ENCODE data around the gene TXLNA. TPM values are rescaled to one million over a fixed set of nuclear protein-coding genes. Genes with fewer than 3 reads are reported as not detected.

TXLNA gene
- 85.6 and 106 TPM in 2 replicates for total RNA-seq

GRCh38 chr1:32179443-32180185 is at the start of gene TXLNA:
Gene TXLNA, plus strand, starts transcription at chr1:32179675. Its CDS starts 671 bp downstream, at chr1:32180346.

GRCh38 chr1:32200226-32201010 is 20.9 kb downstream of the TXLNA start, which contains the start of gene CCDC28B:
Gene CCDC28B, plus strand, starts transcription at chr1:32200595. Its CDS starts 1,341 bp downstream, at chr1:32201936.

GRCh38 chr1:32205401-32206370 is 26.2 kb downstream of the TXLNA start, which contains the start of gene IQCC:
Gene IQCC, plus strand, starts transcription at chr1:32205671. Its CDS starts 11 bp downstream, at chr1:32205682.

GRCh38 chr1:32208891-32209328 is 29.4 kb downstream of the TXLNA start, which contains the start of gene DCDC2B:
Gene DCDC2B, plus strand, starts transcription at chr1:32209089. Its CDS starts 5 bp downstream, at chr1:32209094.

GRCh38 chr1:32221980-32222755 is 42.7 kb downstream of the TXLNA start, which contains the start of the genes EIF3I and TMEM234:
Gene EIF3I, plus strand, starts transcription at chr1:32222407. Its CDS starts 35 bp downstream, at chr1:32222442.
Gene TMEM234, minus strand, starts transcription at chr1:32222353. Its CDS starts 31 bp downstream, at chr1:32222322.

DNA sequence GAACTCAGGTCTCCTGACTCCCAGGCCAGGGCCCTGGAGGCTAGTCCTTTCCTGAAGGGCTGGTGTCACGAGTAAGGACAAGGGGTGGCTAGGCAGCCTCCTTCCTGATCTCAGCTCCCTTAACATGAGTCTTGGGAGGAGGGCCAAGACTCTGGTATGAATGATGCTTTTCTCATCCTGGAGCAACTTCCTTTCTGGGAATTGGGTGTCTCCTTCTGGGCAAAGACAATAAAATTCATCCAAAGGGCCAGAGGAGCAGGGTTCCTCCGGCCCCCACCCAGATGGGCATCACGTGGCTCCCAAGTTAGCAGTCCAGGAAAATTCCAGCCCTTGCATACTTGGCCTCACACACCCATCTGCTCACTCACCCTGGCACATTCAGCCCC is 67.4 kb downstream of the TXLNA start, which contains the start of gene FAM167B:
FAM167B (plus strand) TSS at position 335 of the 386 bp plus-strand sequence. CDS start 200 bp downstream, outside the sequence.

Other genes with a start within 250 kb of the TXLNA start
- gene PTP4A2, start 241.3 kb upstream of the TXLNA start, total RNA-seq: 514 and 642 TPM in 2 replicates
- 49.0 and 61.4 TPM in 2 replicates for gene KHDRBS1, start 165.8 kb upstream of the TXLNA start, total RNA-seq
- gene TMEM39B, start 106.7 kb upstream of the TXLNA start, total RNA-seq: 9.6 and 11.6 TPM in 2 replicates
- gene KPNA6, start 71.6 kb upstream of the TXLNA start, total RNA-seq: 49.9 and 101 TPM in 2 replicates
- gene CCDC28B, start 20.9 kb downstream of the TXLNA start, total RNA-seq: 5.0 and 11.7 TPM in 2 replicates
- gene IQCC, start 26.0 kb downstream of the TXLNA start, total RNA-seq: 1.1 and 2.1 TPM in 2 replicates
- gene DCDC2B, start 29.4 kb downstream of the TXLNA start, total RNA-seq: not detected in 2 replicates
- gene TMEM234, start 42.7 kb downstream of the TXLNA start, total RNA-seq: 21.9 and 26.5 TPM in 2 replicates
- 333 and 358 TPM in 2 replicates for gene EIF3I, start 42.7 kb downstream of the TXLNA start, total RNA-seq
- gene FAM167B, start 67.5 kb downstream of the TXLNA start, total RNA-seq: 0.88 and 1.0 TPM in 2 replicates
- not detected in 2 replicates for gene LCK, start 71.6 kb downstream of the TXLNA start, total RNA-seq
- gene HDAC1, start 112.4 kb downstream of the TXLNA start, total RNA-seq: 67.8 and 89.0 TPM in 2 replicates
- 18.2 and 33.5 TPM in 2 replicates for gene MARCKSL1, start 156.6 kb downstream of the TXLNA start, total RNA-seq
- 1.7 and 1.8 TPM in 2 replicates for gene FAM229A, start 182.8 kb downstream of the TXLNA start, total RNA-seq
- 0.57 and 1.3 TPM in 2 replicates for gene TSSK3, start 182.9 kb downstream of the TXLNA start, total RNA-seq
- gene BSDC1, start 214.8 kb downstream of the TXLNA start, total RNA-seq: 75.7 and 110 TPM in 2 replicates

All from placental pericyte (primary cell).